Cardiac fibroblast (primary cell): ENCODE measurements around the gene HEXD.
"Not testable (repeated sequence)": the region's sequence is repeated elsewhere in the genome, so short reads cannot be mapped to it uniquely, and the experiment has no call there.

Experiments used
- DNase-seq, 2 donors: peaks; one replicate each; pipeline versions ENCODE4 v3.0.0 to v3.0.0-alpha.2; 2010; ENCODE audit warnings: low read depth in 2 of 2
- H3K4me3 ChIP-seq, 2 donors: replicated peaks in 1 of 2; 1 replicate in 1 of 2; 2 replicates in 1 of 2; pipeline ENCODE4 v1.5.1; 2011; ENCODE audit warnings: low read depth in 2 of 2, low read length in 2 of 2, mild to moderate bottlenecking in 2 of 2, moderate library complexity in 1 of 2
- TF ChIP-seq, protein P1 (sequence below): IDR thresholded peaks from one replicate; pipeline ENCODE4 v1.5.1; 2011; ENCODE audit warnings: low read depth, mild to moderate bottlenecking, low read length, inconsistent platforms

HEXD gene

GRCh38 chr17:82378741-82379021 lies 39.5 kb upstream of the HEXD start:
- TF ChIP-seq, protein P1, sequence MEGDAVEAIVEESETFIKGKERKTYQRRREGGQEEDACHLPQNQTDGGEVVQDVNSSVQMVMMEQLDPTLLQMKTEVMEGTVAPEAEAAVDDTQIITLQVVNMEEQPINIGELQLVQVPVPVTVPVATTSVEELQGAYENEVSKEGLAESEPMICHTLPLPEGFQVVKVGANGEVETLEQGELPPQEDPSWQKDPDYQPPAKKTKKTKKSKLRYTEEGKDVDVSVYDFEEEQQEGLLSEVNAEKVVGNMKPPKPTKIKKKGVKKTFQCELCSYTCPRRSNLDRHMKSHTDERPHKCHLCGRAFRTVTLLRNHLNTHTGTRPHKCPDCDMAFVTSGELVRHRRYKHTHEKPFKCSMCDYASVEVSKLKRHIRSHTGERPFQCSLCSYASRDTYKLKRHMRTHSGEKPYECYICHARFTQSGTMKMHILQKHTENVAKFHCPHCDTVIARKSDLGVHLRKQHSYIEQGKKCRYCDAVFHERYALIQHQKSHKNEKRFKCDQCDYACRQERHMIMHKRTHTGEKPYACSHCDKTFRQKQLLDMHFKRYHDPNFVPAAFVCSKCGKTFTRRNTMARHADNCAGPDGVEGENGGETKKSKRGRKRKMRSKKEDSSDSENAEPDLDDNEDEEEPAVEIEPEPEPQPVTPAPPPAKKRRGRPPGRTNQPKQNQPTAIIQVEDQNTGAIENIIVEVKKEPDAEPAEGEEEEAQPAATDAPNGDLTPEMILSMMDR = no peak
- no peak for DNase-seq
- H3K4me3 ChIP-seq = no peak overlapping the region

GRCh38 chr17:82380860-82381702 lies 37.1 kb upstream of the HEXD start:
- TF ChIP-seq, protein P1 = no peak
- no peak for DNase-seq
- H3K4me3 ChIP-seq = no peak overlapping the region

DNA sequence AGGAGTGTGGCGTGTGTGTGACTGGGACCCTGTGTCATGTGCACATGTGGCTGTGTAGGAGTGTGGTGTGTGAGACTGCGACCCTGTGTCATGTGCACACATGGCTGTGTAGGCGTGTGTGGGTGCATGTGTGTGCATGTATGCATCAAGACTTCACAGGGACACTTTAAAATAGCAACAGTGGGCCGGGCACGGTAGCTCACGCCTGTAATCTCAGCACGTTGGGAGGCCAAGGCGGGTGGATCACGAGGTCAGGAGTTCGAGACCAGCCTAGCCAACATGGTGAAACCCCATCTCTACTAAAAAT lies 36.5 kb upstream of the HEXD start:
- not testable (repeated sequence) for DNase-seq, H3K4me3 ChIP-seq

GRCh38 chr17:82382220-82382932 lies 35.8 kb upstream of the HEXD start:
- DNase-seq, H3K4me3 ChIP-seq: not testable (repeated sequence)

DNA sequence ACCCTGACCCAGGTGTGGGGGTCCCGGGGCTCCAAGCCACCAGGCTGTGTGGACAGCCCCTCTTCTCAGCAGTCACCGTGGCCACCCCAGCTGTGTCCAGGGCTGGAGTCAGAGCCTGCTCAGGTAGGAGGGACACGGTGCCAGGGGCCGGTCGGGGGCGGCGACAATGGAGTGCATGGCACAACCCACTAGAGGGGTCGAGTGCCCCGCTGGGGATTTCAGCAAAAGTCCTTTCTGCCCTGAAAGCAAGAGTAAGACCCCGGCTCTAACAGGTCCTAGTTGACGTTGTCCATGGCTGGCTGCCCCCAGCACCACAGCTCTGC lies 35.3 kb upstream of the HEXD start:
- TF ChIP-seq, protein P1 = no peak
- DNase-seq = no peak
- H3K4me3 ChIP-seq = no peak overlapping the region

- no peak for DNase-seq
- TF ChIP-seq, protein P1 = no peak
- H3K4me3 ChIP-seq = no peak overlapping the region
Observed at GRCh38 chr17:82383411-82383810, 34.7 kb upstream of the HEXD start.

GRCh38 chr17:82384051-82384729 lies 34.0 kb upstream of the HEXD start:
- H3K4me3 ChIP-seq = no peak overlapping the region
- TF ChIP-seq, protein P1 = no peak
- no peak for DNase-seq
